ENCODE data around the gene RERG.

GRCh38 chr12:15163030-15163976 is 57.9 kb downstream of the RERG start:
- TF ChIP-seq POLR2A (IDR thresholded peaks at IDR 0.05; ENCODE audit: low read length) = no peak
- no peak for TF ChIP-seq GATA1 (IDR thresholded peaks at IDR 0.05; ENCODE audit: low read depth, low read length)
